HG02870 (cell line): Measurements from ENCODE around the gene SLAMF6.
"Not testable (repeated sequence)": the region's sequence is repeated elsewhere in the genome, so short reads cannot be mapped to it uniquely, and the experiment has no call there.

ENCODE experiments used
- ATAC-seq: cut with Tn5 transposase; IDR thresholded peaks from one replicate; pipeline ENCODE4 v1.9.1; 2021; ENCODE audit warnings: mild to moderate bottlenecking, moderate library complexity; ENCODE audit not compliant: unreplicated experiment

The SLAMF6 gene

GRCh38 chr1:160544647-160545046, 21.6 kb upstream of the SLAMF6 start:
- ATAC-seq = no peak

GRCh38 chr1:160542303-160542945, 19.4 kb upstream of the SLAMF6 start:
- ATAC-seq = no peak

- ATAC-seq = no peak
Measured at GRCh38 chr1:160541622-160542302, 18.7 kb upstream of the SLAMF6 start.

- ATAC-seq = no peak
Measured at GRCh38 chr1:160540859-160541233, 17.8 kb upstream of the SLAMF6 start.

GRCh38 chr1:160539990-160540858, 17.2 kb upstream of the SLAMF6 start:
- peak; percentile 95 for ATAC-seq

GRCh38 chr1:160539684-160539989, 16.6 kb upstream of the SLAMF6 start:
- ATAC-seq = no peak

- no peak for ATAC-seq
Measured at GRCh38 chr1:160538985-160539651, 16.1 kb upstream of the SLAMF6 start.

- ATAC-seq = no peak
Measured at GRCh38 chr1:160537714-160538665, 14.9 kb upstream of the SLAMF6 start.

- ATAC-seq = no peak
Measured at GRCh38 chr1:160534823-160535605, 12.0 kb upstream of the SLAMF6 start.

GRCh38 chr1:160532557-160532813, 9.4 kb upstream of the SLAMF6 start:
- not testable (repeated sequence) for ATAC-seq

- ATAC-seq = not testable (repeated sequence)
Measured at GRCh38 chr1:160531809-160532556, 8.9 kb upstream of the SLAMF6 start.

GRCh38 chr1:160529401-160529952, 6.4 kb upstream of the SLAMF6 start:
- ATAC-seq = not testable (repeated sequence)

- ATAC-seq = not testable (repeated sequence)
Measured at GRCh38 chr1:160523789-160524188, 734 bp upstream of the SLAMF6 start.

GRCh38 chr1:160522136-160522535, 919 bp downstream of the SLAMF6 start:
- no peak for ATAC-seq

- ATAC-seq = no peak
Measured at GRCh38 chr1:160521554-160521953, 1.5 kb downstream of the SLAMF6 start.

GRCh38 chr1:160520999-160521398, 2.1 kb downstream of the SLAMF6 start:
- ATAC-seq = no peak

- no peak for ATAC-seq
Measured at GRCh38 chr1:160520582-160520981, 2.5 kb downstream of the SLAMF6 start.

- peak; percentile 64 for ATAC-seq
Measured at GRCh38 chr1:160519642-160520435, 3.2 kb downstream of the SLAMF6 start.
